Stimulated activated CD8-positive, alpha-beta memory T cell treated with anti-CD3 and anti-CD28 coated beads, Interleukin-12 subunit alpha, Interleukin-12 subunit beta, amount 100 ng/mL, for 24 hours (primary cell): ENCODE measurements around the gene DBNDD1.

Experiments used
- DNase-seq: peaks from one replicate; pipeline ENCODE4 v3.0.0-alpha.2; 2020; ENCODE audit errors: extremely low read depth

Gene DBNDD1

DNA sequence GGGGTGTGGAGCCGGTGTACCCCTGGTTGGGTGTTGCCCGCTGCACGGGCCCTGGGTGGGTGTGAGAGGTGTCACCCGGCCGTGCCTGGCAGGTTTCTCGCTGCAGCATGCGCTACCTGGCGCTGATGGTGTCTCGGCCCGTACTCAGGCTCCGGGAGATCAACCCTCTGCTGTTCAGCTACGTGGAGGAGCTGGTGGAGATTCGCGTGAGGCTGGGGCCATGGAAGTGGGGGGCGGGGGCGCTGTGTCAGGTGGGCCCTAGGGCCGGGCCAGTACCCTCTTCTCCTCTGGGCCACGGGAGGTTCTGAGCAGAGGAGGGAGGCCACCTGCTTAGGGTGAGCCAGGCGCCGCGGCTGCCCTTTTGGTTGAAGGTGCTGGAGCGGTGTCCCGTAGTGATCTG is 57.3 kb downstream of the DBNDD1 start:
- no peak for DNase-seq

GRCh38 chr16:89960966-89961365 is 58.3 kb downstream of the DBNDD1 start:
- DNase-seq: no peak

DNA sequence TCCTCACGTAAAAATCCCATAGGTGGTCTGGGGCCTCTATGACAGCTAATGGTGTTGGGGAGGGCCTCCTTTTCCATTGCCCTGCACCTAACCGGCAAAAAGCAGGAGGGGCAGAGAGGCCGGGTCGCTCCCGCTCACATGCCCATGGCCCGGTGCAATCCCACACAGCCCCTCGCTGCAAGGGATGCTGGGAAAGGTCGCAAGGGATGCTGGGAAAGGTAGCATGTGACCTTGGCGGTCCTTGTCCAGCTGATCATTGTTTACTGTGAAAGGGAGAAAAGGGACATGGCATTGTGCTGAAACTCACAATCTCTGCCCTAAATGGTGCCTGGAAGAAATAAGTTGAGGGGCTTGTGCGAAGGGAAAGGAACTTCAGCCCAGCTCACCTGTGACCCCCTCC is 60.7 kb downstream of the DBNDD1 start:
- DNase-seq: no peak

DNA sequence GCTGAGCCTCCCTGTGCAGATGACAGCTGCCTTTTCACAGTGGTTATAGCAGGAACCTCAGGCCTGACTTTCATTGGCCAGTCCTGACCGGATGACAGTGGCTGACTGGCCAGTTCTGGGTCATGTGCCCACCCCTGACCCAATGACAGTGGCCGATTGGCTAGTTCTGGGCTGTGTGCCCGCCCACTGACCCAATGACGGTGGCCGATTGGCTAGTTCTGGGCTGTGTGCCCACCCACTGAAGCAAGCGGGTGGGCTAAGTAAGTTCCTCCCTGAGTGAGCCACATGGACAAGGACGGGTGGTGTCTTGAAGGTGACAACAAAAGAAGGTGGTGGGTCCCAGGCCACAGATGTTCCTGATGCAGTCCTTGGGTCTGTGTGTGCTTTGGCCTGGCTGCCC is 61.2 kb downstream of the DBNDD1 start:
- DNase-seq: no peak

DNA sequence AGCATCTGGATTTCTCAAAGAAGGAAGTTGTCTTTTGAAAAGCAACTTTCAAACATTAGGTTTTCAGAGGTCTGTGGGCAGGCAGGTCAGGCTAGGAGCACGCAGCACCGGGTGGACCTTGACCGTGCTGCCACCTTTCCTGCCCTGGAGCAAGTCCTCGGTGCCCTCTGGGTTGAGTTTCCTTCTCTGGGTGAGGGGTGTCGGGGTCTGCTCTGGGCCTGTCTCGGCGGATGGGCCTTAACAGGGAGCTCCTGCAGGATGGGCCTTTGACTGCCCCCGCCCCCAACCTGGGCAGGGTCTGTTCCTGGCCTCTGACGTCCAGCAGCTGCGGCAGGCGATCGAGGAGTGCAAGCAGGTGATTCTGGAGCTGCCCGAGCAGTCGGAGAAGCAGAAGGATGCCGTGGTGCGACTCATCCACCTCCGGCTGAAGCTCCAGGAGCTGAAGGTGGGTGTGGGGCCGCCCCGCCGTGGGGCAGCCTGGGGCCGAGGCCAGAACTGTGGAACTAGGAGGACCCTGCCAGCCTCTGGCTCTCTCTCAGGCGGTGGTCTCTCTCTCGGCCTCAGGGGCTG is 62.0 kb downstream of the DBNDD1 start:
- no peak for DNase-seq

- no peak for DNase-seq
Observed at GRCh38 chr16:89956505-89957215, 62.6 kb downstream of the DBNDD1 start.

DNA sequence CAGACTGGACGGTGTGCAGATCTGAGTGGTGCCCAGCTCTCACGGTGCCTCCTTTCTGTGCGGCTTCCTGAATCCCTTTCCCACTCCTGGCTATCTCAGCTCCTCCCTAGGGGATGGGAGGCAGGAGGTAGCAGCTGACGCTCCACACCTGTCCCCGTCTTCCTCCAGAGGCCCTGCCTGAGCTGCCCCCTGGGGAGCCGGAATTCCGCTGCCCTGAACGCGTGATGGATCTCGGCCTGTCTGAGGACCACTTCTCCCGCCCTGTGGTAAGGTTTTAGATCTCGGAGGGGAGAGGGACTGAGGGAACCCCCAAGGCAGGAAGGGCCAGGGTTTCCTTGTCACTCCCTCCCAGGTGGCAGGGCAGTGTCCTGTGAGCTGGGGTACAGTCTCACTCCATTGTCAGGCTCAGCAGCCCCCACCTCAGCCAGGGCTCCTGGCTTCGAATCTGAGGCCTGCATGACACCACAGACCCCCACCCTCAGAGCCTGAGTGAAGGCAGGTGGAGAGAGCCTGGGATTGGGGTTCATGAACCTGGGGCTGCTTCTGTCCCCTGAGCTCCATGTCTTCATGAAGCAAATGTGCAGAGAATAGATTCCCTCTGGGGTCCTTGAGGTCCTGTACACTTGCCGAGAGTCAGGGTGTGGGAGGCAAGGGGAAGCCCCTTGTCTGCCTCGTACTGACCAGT is 64.1 kb downstream of the DBNDD1 start:
- no peak for DNase-seq
